Activated CD8-positive, alpha-beta T cell treated with anti-CD3 and anti-CD28 coated beads, Interleukin-2, amount 10 ng/mL, durations not matched to agents 7 days and 5 days (primary cell): ENCODE results near the gene POLR3E. TPM values are rescaled to one million over a fixed set of nuclear protein-coding genes. Genes with fewer than 3 reads are reported as not detected.
"Not testable (repeated sequence)": the region's sequence is repeated elsewhere in the genome, so short reads cannot be mapped to it uniquely, and the experiment has no call there.

Experiments
- ATAC-seq: fragments of 150-1000 bp; cut with Tn5 transposase; one replicate; pipeline ENCODE4 v1.10.0; 2021; ENCODE audit warnings: moderate library complexity
- CTCF ChIA-PET: fragments of 350-600 bp; sonication (Branson Sonifier 250); formaldehyde crosslinking; loops from one replicate; lab custom pipeline; 2021; ENCODE audit warnings: antibody characterized with exemption; lab: Charles Lee
- POLR2A ChIA-PET: fragments of 350-600 bp; sonication (Branson Sonifier 250); formaldehyde crosslinking; loops from one replicate; lab custom pipeline; 2021; ENCODE audit warnings: antibody characterized with exemption; lab: Charles Lee
- DNase-seq: peaks from one replicate; pipeline ENCODE4 v3.0.0-alpha.2; 2020
- H3K27ac Mint-ChIP-seq: one replicate; pipeline ENCODE4 v1.8.0; 2021; ENCODE audit warnings: mild to moderate bottlenecking, mixed read lengths
- H3K27me3 Mint-ChIP-seq: one replicate; pipeline ENCODE4 v1.8.0; 2021; ENCODE audit warnings: low read depth, mixed read lengths
- H3K36me3 Mint-ChIP-seq: one replicate; pipeline ENCODE4 v1.8.0; 2021; ENCODE audit warnings: low read depth, mixed read lengths
- H3K4me1 Mint-ChIP-seq: one replicate; pipeline ENCODE4 v1.8.0; 2021; ENCODE audit warnings: low read depth, mixed read lengths
- H3K4me3 Mint-ChIP-seq: one replicate; pipeline ENCODE4 v1.8.0; 2021; ENCODE audit warnings: mild to moderate bottlenecking, mixed read lengths
- H3K9me3 Mint-ChIP-seq: one replicate; pipeline ENCODE4 v1.8.0; 2022; ENCODE audit warnings: mixed read lengths; ENCODE audit not compliant: insufficient read depth
- total RNA-seq, 2 experiments: library from RNA; stranded (reverse); gene quantifications; one replicate each; pipeline ENCODE4 v1.2.3, GENCODE V29; 2021

The POLR3E gene
- total RNA-seq, 2 experiments from 2014 or later = 43.8 to 49.9 TPM

DNA sequence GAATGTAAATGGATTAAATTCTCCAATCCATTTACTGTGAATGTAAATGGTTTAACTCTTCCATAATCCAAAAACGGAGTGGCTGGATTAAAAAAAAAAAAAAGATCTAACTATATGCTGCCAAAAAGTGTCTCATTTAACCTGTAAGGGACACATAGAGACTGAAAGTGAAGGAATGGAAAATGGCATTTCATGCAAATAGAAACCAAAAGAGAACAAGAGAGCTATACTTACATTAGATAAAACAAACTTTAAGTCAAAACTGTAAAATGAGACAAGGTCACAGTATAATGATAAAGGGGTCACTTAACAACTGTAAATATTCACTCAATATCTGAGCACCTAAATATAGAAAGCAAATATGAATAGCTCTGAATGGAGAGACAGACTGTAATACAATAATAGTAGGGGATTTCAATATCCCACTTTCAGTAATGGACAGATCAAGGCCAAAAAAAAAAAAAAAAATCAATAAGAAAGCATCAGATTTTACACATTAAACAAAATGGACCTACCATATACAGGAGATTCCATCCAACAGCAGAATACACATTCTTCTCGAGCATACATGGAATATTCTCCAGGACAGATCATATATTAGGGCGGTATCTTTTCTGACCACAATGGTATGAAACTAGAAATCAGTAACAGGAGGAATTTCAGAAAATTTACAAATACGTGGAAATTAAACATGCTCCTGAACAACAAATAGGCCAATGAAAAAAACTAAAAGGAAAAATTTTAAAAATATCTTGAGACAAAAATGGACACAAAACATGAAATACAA is 40.8 kb downstream of the POLR3E start:
- H3K9me3 Mint-ChIP-seq = peaks cover 32% of the 10 kb centered on the region
- H3K4me1 Mint-ChIP-seq = peaks cover 5% of the 10 kb centered on the region
- no peaks in the 10 kb centered on the region for H3K27me3 Mint-ChIP-seq
- CTCF ChIA-PET = interaction anchor here (0.7 to 1.3 kb wide), 3 partner anchors 23 to 386 kb away, joined by 3 to 5 read pairs (median 3); no protein-coding TSS in a partner anchor
- peaks cover 87% of the 10 kb centered on the region for H3K36me3 Mint-ChIP-seq
- DNase-seq (no peak), ATAC-seq (no peak)
- H3K4me3 Mint-ChIP-seq = no peak overlapping the region
- H3K27ac Mint-ChIP-seq = no peak overlapping the region
- POLR2A ChIA-PET = interaction anchor here (1.0 kb wide), 1 partner anchor 29 kb away, joined by 3 read pairs; no protein-coding TSS in a partner anchor

DNA sequence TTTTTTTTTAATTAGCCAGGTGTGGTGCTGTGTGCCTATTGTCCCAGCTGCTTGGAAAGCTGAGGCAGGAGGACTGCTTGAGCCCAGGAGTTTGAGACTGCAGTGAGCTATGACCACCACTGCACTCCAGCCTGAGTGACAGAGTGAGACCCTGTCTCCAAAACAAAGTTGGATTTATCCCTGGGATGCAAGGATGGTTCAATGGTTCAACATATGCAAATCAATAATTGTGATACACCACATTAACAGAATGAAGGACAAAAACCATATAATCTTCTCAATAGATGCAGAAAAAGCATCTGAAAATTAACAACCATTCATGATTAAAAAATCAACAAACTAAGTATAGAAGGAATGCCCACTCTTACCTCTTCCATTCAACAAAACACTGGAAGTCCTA is 43.7 kb downstream of the POLR3E start:
- ATAC-seq (no peak), DNase-seq (no peak)
- Mint-ChIP-seq H3K4me1 (peaks cover 5% of the 10 kb centered on the region), H3K36me3 (peaks cover 76% of the 10 kb centered on the region), H3K27me3 (no peaks in the 10 kb centered on the region), H3K9me3 (peaks cover 32% of the 10 kb centered on the region), H3K4me3 (no peak overlapping the region), H3K27ac (no peak overlapping the region)
- ChIA-PET POLR2A (no interaction called here), CTCF (no interaction called here)

DNA sequence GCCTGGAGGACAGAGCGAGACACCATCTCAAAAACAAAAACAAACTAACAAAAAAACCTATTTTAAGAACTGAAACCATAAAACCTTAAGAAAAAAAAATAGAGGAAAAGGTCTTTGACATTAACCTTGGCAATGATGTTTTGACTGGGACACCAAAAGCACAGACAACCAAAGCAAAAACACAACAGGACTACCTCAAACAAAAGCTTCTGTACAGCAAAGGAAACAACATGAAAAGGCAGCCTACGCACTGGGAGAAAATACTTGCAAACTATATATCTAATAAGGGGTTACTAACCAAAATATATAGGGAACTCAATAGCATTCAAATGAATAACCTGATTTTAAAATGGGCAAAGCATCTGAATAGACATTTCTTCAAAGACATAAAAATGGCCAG is 44.9 kb downstream of the POLR3E start:
- Mint-ChIP-seq H3K27me3 (no peaks in the 10 kb centered on the region), H3K9me3 (peaks cover 23% of the 10 kb centered on the region), H3K36me3 (peaks cover 76% of the 10 kb centered on the region), H3K4me1 (peaks cover 5% of the 10 kb centered on the region), H3K27ac (no peak overlapping the region), H3K4me3 (no peak overlapping the region)
- ChIA-PET CTCF (no interaction called here), POLR2A (no interaction called here)
- ATAC-seq = no peak
- DNase-seq = no peak

DNA sequence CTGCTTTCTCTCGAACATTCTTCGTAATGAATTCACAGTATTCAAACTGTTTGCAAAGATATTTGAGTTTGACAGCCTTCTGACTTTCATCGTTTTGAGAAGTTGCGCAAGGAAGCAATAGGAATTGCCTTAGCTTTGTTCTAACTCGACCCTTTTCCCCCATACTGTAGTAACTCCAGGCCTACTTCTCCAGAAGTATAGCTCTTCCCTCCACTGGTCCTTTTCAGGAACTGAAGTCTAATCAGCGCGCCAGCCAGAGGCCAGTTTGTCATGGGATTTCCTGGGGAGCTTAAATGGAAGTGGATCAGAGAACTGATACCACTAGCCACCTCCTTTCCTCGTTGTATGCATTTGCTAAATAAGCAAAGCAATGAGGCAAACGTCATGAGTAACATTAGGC is 49.3 kb downstream of the POLR3E start:
- DNase-seq (no peak), ATAC-seq (no peak)
- H3K27ac Mint-ChIP-seq = no peak overlapping the region
- H3K4me1 Mint-ChIP-seq = no peaks in the 10 kb centered on the region
- H3K9me3 Mint-ChIP-seq = no peaks in the 10 kb centered on the region
- ChIA-PET CTCF (interaction anchor here (1.2 to 1.9 kb wide), 5 partner anchors 9 to 28 kb away, joined by 3 to 8 read pairs (median 5); no protein-coding TSS in a partner anchor), POLR2A (no interaction called here)
- no peaks in the 10 kb centered on the region for H3K27me3 Mint-ChIP-seq
- H3K4me3 Mint-ChIP-seq = no peak overlapping the region
- H3K36me3 Mint-ChIP-seq = peaks cover 75% of the 10 kb centered on the region

DNA sequence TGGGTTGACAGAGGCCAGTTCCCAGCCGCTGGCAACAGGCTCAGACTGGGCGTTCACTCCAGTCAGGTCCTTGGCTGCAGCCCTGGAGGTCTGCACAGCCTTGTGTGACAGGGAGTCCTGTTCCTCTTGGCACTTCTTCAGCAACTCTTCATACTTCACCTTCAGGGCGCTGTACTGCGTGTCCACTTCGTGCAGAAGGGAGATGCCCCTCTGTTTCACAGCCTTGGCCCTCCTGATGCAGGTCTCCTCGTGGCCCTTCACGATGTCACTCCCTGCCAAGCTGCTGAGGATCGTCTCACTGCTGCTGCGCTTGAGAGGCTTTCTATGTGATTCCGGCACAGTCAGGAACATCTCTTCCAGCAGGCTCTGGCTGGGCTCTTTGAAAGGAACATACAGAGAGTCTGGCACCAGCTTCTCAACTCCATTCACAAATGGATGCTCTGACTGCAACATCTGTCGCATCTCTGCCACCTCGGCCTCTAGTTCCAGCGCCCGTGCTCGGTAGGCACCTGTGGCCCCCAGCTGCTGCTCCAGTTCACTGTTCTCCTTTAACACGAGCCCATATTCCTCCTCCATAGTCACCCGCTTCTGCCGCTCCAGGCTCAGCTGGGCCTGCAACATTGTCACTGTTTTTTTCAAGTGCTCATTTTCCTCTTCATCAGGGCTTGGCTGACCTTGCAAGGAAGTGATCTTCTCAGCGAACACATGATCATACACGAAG is 50.1 kb downstream of the POLR3E start:
- Mint-ChIP-seq H3K27me3 (no peaks in the 10 kb centered on the region), H3K36me3 (peaks cover 75% of the 10 kb centered on the region), H3K4me1 (no peaks in the 10 kb centered on the region), H3K27ac (peak overlapping the region; percentile 8), H3K4me3 (no peak overlapping the region), H3K9me3 (no peaks in the 10 kb centered on the region)
- no peak for DNase-seq
- ChIA-PET CTCF (interaction anchor here (0.9 to 1.9 kb wide), 4 partner anchors 10 to 26 kb away, joined by 3 to 8 read pairs (median 6); no protein-coding TSS in a partner anchor), POLR2A (no interaction called here)
- ATAC-seq = no peak

DNA sequence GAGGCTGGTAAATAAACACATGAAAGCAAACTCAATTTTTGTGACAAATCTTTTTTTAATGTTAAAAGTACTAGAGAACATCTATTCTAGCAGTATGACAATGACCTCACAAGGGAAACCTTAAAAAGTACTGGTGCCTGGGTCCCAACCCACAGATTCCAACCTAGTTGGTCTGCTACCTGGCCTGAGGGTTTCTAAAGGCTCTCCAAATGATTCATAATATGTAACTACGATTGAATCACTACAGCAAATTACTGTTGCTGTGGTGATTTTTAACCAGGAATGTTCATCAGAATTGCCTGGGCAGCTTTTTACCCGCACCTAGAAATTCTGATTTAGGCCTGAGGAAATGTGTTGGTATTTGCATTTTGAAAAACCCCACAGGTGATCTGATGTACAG is 51.1 kb downstream of the POLR3E start:
- Mint-ChIP-seq H3K27ac (no peak overlapping the region), H3K36me3 (peaks cover 74% of the 10 kb centered on the region), H3K9me3 (no peaks in the 10 kb centered on the region), H3K27me3 (no peaks in the 10 kb centered on the region), H3K4me1 (peaks cover 7% of the 10 kb centered on the region), H3K4me3 (no peak overlapping the region)
- ChIA-PET CTCF (interaction anchor here (0.9 kb wide), 1 partner anchor 27 kb away, joined by 4 read pairs; no protein-coding TSS in a partner anchor), POLR2A (interaction anchor here (0.7 to 1.4 kb wide), 2 partner anchors 25 to 27 kb away, joined by 3 to 4 read pairs; no protein-coding TSS in a partner anchor)
- ATAC-seq = no peak
- DNase-seq = no peak

DNA sequence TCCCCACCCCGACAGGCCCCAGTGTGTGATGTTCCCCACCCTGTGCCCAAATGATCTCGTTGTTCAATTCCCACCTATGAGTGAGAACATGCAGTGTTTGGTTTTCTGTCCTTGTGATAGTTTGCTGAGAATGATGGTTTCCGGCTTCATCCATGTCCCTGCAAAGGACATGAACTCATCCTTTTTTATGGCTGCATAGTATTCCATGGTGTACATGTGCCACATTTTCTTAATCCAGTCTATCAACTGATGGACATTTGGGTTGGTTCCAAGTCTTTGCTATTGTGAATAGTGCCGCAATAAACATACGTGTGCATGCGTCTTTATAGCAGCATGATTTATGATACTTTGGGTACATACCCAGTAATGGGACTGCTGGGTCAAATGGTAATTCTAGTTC is 53.8 kb downstream of the POLR3E start:
- CTCF ChIA-PET, H3K9me3 Mint-ChIP-seq, DNase-seq, H3K27me3 Mint-ChIP-seq, H3K4me3 Mint-ChIP-seq, H3K27ac Mint-ChIP-seq, POLR2A ChIA-PET, ATAC-seq: not testable (repeated sequence)
- Mint-ChIP-seq H3K36me3 (peaks cover 72% of the 10 kb centered on the region), H3K4me1 (peaks cover 32% of the 10 kb centered on the region)

DNA sequence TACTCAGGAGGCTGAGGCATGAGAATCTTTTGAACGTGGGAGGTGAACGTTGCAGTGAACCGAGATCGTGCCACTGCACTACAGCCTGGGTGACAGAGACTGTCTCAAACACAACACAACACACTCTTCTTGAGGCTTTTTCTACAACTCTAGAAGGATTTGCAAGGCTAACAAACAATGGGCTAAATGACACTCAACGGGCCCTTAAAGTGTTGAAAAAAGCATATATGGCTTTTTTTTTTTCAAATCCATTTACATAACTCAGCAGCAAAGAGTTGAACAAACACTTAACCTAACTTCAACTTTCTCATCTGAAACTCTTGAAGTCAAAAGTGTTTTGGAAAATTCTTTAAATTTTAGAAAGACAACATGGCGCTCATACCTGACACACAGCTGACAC is 54.9 kb downstream of the POLR3E start:
- ChIA-PET POLR2A (interaction anchor here (7.7 kb wide), 1 partner anchor 22 kb away, joined by 158 read pairs; the partner anchor contains the start of gene CDR2), CTCF (interaction anchor here (2.0 to 2.3 kb wide), 2 partner anchors 18 to 21 kb away, joined by 7 to 18 read pairs; no protein-coding TSS in a partner anchor)
- ATAC-seq (no peak), DNase-seq (no peak)
- H3K4me1 Mint-ChIP-seq = peaks cover 37% of the 10 kb centered on the region
- H3K36me3 Mint-ChIP-seq = peaks cover 61% of the 10 kb centered on the region
- H3K4me3 Mint-ChIP-seq = no peak overlapping the region
- no peak overlapping the region for H3K27ac Mint-ChIP-seq
- H3K9me3 Mint-ChIP-seq = no peaks in the 10 kb centered on the region
- no peaks in the 10 kb centered on the region for H3K27me3 Mint-ChIP-seq

DNA sequence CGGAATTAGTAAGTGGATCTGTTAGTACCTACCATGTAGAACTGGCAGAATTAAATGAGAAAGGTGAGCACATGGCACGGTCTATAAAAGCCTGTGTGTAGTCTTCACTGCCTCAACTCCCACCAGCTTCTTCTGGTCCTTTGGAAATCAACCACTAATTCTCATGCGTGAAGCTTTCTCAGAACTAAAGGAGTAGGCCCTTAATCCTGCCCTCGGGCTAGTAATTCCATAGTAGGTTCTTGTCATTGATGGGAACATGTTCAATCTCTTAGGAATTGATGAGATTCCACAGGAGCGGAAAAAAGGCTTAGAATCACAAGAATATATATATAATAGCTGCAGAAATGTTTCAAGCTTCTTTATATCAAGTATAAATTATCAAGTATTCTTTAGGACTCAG is 55.5 kb downstream of the POLR3E start:
- H3K4me3 Mint-ChIP-seq = no peak overlapping the region
- DNase-seq = no peak
- no peak overlapping the region for H3K27ac Mint-ChIP-seq
- POLR2A ChIA-PET = interaction anchor here (1.2 to 7.7 kb wide), 2 partner anchors 18 to 21 kb away, joined by 4 to 158 read pairs; partner anchors contain the start of gene CDR2
- H3K36me3 Mint-ChIP-seq = peaks cover 58% of the 10 kb centered on the region
- H3K9me3 Mint-ChIP-seq = no peaks in the 10 kb centered on the region
- H3K27me3 Mint-ChIP-seq = no peaks in the 10 kb centered on the region
- CTCF ChIA-PET = interaction anchor here (1.0 to 2.3 kb wide), 5 partner anchors 18 to 32 kb away, joined by 3 to 18 read pairs (median 7); no protein-coding TSS in a partner anchor
- peaks cover 43% of the 10 kb centered on the region for H3K4me1 Mint-ChIP-seq
- ATAC-seq = no peak

DNA sequence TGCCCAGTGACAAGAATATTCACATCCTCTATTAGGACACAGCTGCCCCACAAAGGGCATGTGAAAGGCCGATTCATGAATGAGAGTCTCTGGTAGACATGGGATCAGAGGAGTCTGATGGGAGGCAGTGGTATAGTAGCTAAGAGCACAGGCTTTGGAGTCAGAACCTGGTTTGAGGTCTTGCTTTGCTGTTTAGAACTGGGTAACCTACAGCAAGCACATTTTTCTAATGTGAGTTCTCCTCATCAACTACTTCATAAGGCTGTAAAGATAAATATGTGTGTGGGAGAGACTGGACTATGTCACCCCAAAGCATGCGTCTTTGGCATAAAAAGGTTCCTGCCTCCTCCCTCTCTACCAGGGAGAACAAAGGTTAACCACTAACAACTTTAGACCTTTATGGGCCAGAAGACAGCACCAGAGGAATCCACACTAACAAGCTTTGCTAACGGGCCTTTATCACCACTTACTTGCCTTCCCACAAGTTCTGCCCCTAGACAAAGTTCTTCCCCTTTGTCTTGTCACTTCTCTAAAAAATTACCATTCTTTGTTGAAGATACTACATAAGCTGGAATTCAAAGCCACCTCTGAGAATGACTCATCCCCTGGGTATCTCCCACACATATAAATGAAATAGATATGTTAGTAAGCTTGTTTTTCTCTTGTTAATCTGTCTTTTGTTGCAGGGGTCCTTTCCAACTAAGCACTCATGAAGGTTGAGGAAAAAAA is 56.1 kb downstream of the POLR3E start:
- Mint-ChIP-seq H3K4me3 (no peak overlapping the region), H3K4me1 (peaks cover 49% of the 10 kb centered on the region), H3K27ac (peak overlapping the region; percentile 75), H3K27me3 (no peaks in the 10 kb centered on the region), H3K36me3 (peaks cover 59% of the 10 kb centered on the region), H3K9me3 (no peaks in the 10 kb centered on the region)
- CTCF ChIA-PET = interaction anchor here (1.0 to 2.3 kb wide), 8 partner anchors 10 to 32 kb away, joined by 3 to 18 read pairs (median 4); no protein-coding TSS in a partner anchor
- POLR2A ChIA-PET = interaction anchor here (0.6 to 7.7 kb wide), 4 partner anchors 14 to 21 kb away, joined by 3 to 158 read pairs (median 14); partner anchors contain the start of gene CDR2
- DNase-seq (no peak), ATAC-seq (peak; percentile 34)
